NCI-H128 (cell line): ENCODE measurements around the gene TBPL2.
A peak's percentile ranks its signal among the peaks of the same experiment; 100 is the strongest.
"Not testable (repeated sequence)": the region's sequence is repeated elsewhere in the genome, so short reads cannot be mapped to it uniquely, and the experiment has no call there.

ENCODE experiments used
- DNase-seq: peaks from one replicate; lab custom pipeline; 2025; ENCODE audit not compliant: unreplicated experiment; lab: John Stamatoyannopoulos, UW

TBPL2 gene

GRCh38 chr14:55441286-55441685 is 870 bp upstream of the TBPL2 start:
- no peak for DNase-seq

GRCh38 chr14:55438066-55438683 is 2.2 kb downstream of the TBPL2 start:
- DNase-seq = no peak

GRCh38 chr14:55436931-55437330 is 3.5 kb downstream of the TBPL2 start:
- no peak for DNase-seq

GRCh38 chr14:55436519-55436918 is 3.9 kb downstream of the TBPL2 start:
- DNase-seq = no peak

- no peak for DNase-seq
Measured at GRCh38 chr14:55434805-55435174, 5.6 kb downstream of the TBPL2 start.

GRCh38 chr14:55433880-55434804 is 6.3 kb downstream of the TBPL2 start:
- DNase-seq = no peak

- DNase-seq = no peak
Measured at GRCh38 chr14:55432628-55433027, 7.8 kb downstream of the TBPL2 start.

- no peak for DNase-seq
Measured at GRCh38 chr14:55430024-55430690, 10.3 kb downstream of the TBPL2 start.

GRCh38 chr14:55427439-55427838 is 13.0 kb downstream of the TBPL2 start:
- DNase-seq = no peak

GRCh38 chr14:55426891-55427290 is 13.5 kb downstream of the TBPL2 start:
- DNase-seq = no peak

GRCh38 chr14:55425091-55425490 is 15.3 kb downstream of the TBPL2 start:
- DNase-seq = no peak

GRCh38 chr14:55423969-55424368 is 16.4 kb downstream of the TBPL2 start:
- no peak for DNase-seq

- not testable (repeated sequence) for DNase-seq
Measured at GRCh38 chr14:55422338-55422737, 18.1 kb downstream of the TBPL2 start.

- no peak for DNase-seq
Measured at GRCh38 chr14:55419663-55420062, 20.8 kb downstream of the TBPL2 start.

- no peak for DNase-seq
Measured at GRCh38 chr14:55418411-55418810, 22.0 kb downstream of the TBPL2 start.

- no peak for DNase-seq
Measured at GRCh38 chr14:55417955-55418354, 22.5 kb downstream of the TBPL2 start.

- no peak for DNase-seq
Measured at GRCh38 chr14:55416866-55417265, 23.6 kb downstream of the TBPL2 start.

GRCh38 chr14:55414551-55414950 is 25.9 kb downstream of the TBPL2 start:
- no peak for DNase-seq

- no peak for DNase-seq
Measured at GRCh38 chr14:55412676-55413075, 27.7 kb downstream of the TBPL2 start.

GRCh38 chr14:55411426-55412389 is 28.7 kb downstream of the TBPL2 start, which contains the start of gene ATG14:
ATG14 (minus strand) TSS chr14:55411830; CDS start chr14:55411822, 8 bp downstream.
- peak; percentile 42 for DNase-seq

- no peak for DNase-seq
Measured at GRCh38 chr14:55410876-55411275, 29.5 kb downstream of the TBPL2 start.
